H9 (cell line): ENCODE data around the gene SCN8A. TPM values are rescaled to one million over a fixed set of nuclear protein-coding genes. Genes with fewer than 3 reads are reported as not detected.

Experiments used
- DNase-seq: peaks from one replicate; pipeline ENCODE4 v3.0.0-alpha.2; 2017
- H2AFZ ChIP-seq: one replicate; pipeline ENCODE4 v1.6.1; 2013; ENCODE audit warnings: mild to moderate bottlenecking, low read length, control low read depth, moderate library complexity
- H2AK5ac ChIP-seq: 2 replicates; pipeline ENCODE4 v1.6.1; 2013; ENCODE audit warnings: low read length, control low read depth, mixed read lengths; ENCODE audit not compliant: insufficient read length
- H2BK120ac ChIP-seq: one replicate; pipeline ENCODE4 v1.6.1; 2013; ENCODE audit warnings: low read depth, mild to moderate bottlenecking, low read length, control low read depth, inconsistent platforms; ENCODE audit not compliant: poor library complexity, severe bottlenecking
- H2BK12ac ChIP-seq: 2 replicates; pipeline ENCODE4 v1.6.1; 2013; ENCODE audit warnings: low read length, control low read depth, mixed read lengths, low read depth; ENCODE audit not compliant: insufficient read length
- H2BK15ac ChIP-seq: 2 replicates; pipeline ENCODE4 v1.6.1; 2013; ENCODE audit warnings: low read depth, low read length, control low read depth
- H2BK20ac ChIP-seq: one replicate; pipeline ENCODE4 v1.6.1; 2013; ENCODE audit warnings: low read depth, mild to moderate bottlenecking, low read length, control low read depth, inconsistent platforms; ENCODE audit not compliant: poor library complexity, severe bottlenecking
- H2BK5ac ChIP-seq: 2 replicates; pipeline ENCODE4 v1.6.1; 2013; ENCODE audit warnings: low read length, control low read depth, mixed read lengths; ENCODE audit not compliant: insufficient read length
- H3K14ac ChIP-seq: 2 replicates; pipeline ENCODE4 v1.6.1; 2013; ENCODE audit warnings: low read length, control low read depth; ENCODE audit not compliant: insufficient read depth
- H3K18ac ChIP-seq: 2 replicates; pipeline ENCODE4 v1.6.1; 2013; ENCODE audit warnings: low read depth, mild to moderate bottlenecking, mixed read lengths, low read length, control low read depth; ENCODE audit not compliant: insufficient read length
- H3K23ac ChIP-seq: 2 replicates; pipeline ENCODE4 v1.6.1; 2013; ENCODE audit warnings: low read length, control low read depth, mixed read lengths, low read depth; ENCODE audit not compliant: insufficient read length
- H3K23me2 ChIP-seq: 2 replicates; pipeline ENCODE4 v1.6.1; 2013; ENCODE audit warnings: low read depth, mild to moderate bottlenecking, mixed read lengths, low read length, control low read depth; ENCODE audit not compliant: insufficient read length, poor library complexity, severe bottlenecking
- H3K27ac ChIP-seq: 2 replicates; pipeline ENCODE4 v1.5.1; 2013; ENCODE audit warnings: low read length, control low read depth, mixed read lengths, low read depth; ENCODE audit not compliant: insufficient read length
- H3K27me3 ChIP-seq: 2 replicates; pipeline ENCODE4 v1.6.1; 2013; ENCODE audit warnings: low read length, control low read depth, inconsistent platforms; ENCODE audit not compliant: insufficient read depth
- H3K4ac ChIP-seq: 2 replicates; pipeline ENCODE4 v1.6.1; 2013; ENCODE audit warnings: low read depth, mild to moderate bottlenecking, control low read depth, inconsistent platforms, low read length, moderate library complexity
- H3K4me1 ChIP-seq: 2 replicates; pipeline ENCODE4 v1.6.1; 2013; ENCODE audit warnings: low read length, control low read depth, inconsistent platforms; ENCODE audit not compliant: insufficient read depth
- H3K4me2 ChIP-seq: 2 replicates; pipeline ENCODE4 v1.6.1; 2013; ENCODE audit warnings: low read length, control low read depth, mixed read lengths; ENCODE audit not compliant: insufficient read length, insufficient read depth
- H3K56ac ChIP-seq: 2 replicates; pipeline ENCODE4 v1.6.1; 2013; ENCODE audit warnings: low read depth, mild to moderate bottlenecking, mixed read lengths, low read length, control low read depth; ENCODE audit not compliant: insufficient read length
- H3K79me1 ChIP-seq: 2 replicates; pipeline ENCODE4 v1.6.1; 2013; ENCODE audit warnings: low read depth, mild to moderate bottlenecking, moderate library complexity, low read length, control low read depth, inconsistent platforms; ENCODE audit not compliant: insufficient read depth, poor library complexity, severe bottlenecking
- H3K79me2 ChIP-seq: 2 replicates; pipeline ENCODE4 v1.6.1; 2013; ENCODE audit warnings: low read length, control low read depth, inconsistent platforms; ENCODE audit not compliant: insufficient read depth
- H3K9ac ChIP-seq: 2 replicates; pipeline ENCODE4 v1.6.1; 2013; ENCODE audit warnings: low read length, control low read depth, mixed read lengths; ENCODE audit not compliant: insufficient read length; ENCODE audit errors: extremely low read depth
- H3K9me3 ChIP-seq: one replicate; pipeline ENCODE4 v1.6.1; 2013; ENCODE audit warnings: low read depth, low read length, inconsistent platforms; ENCODE audit not compliant: control insufficient read depth
- H3T11ph ChIP-seq: one replicate; pipeline ENCODE4 v1.6.1; 2013; ENCODE audit warnings: mild to moderate bottlenecking, low read length, control low read depth, inconsistent platforms
- H4K20me1 ChIP-seq: one replicate; pipeline ENCODE4 v1.6.1; 2013; ENCODE audit not compliant: control insufficient read depth, insufficient read length, insufficient read depth
- H4K5ac ChIP-seq: 2 replicates; pipeline ENCODE4 v1.6.1; 2013; ENCODE audit warnings: low read depth, mild to moderate bottlenecking, mixed read lengths, low read length, control low read depth; ENCODE audit not compliant: insufficient read length
- H4K8ac ChIP-seq: replicated peaks from 2 replicates; pipeline ENCODE4 v1.6.1; 2013; ENCODE audit warnings: low read length, control low read depth, mixed read lengths, low read depth; ENCODE audit not compliant: insufficient read length
- H4K91ac ChIP-seq: 2 replicates; pipeline ENCODE4 v1.6.1; 2013; ENCODE audit warnings: low read depth, mild to moderate bottlenecking, moderate library complexity, mixed read lengths, low read length, control low read depth; ENCODE audit not compliant: insufficient read length
- H3K27ac Mint-ChIP-seq, 3 experiments: 2 replicates in 2 of 3; 3 replicates in 1 of 3; pipeline ENCODE4 v1.8.0; 2020 to 2021; ENCODE audit warnings: mixed read lengths in 3 of 3, mild to moderate bottlenecking in 1 of 3, moderate library complexity in 1 of 3
- H3K27me3 Mint-ChIP-seq: 2 replicates; pipeline ENCODE4 v1.8.0; 2021; ENCODE audit warnings: low read depth, mild to moderate bottlenecking, moderate library complexity, mixed read lengths
- H3K36me3 Mint-ChIP-seq, 3 experiments: 2 replicates in 2 of 3; 3 replicates in 1 of 3; pipeline ENCODE4 v1.8.0; 2020 to 2021; ENCODE audit warnings: low read depth in 3 of 3, mixed read lengths in 3 of 3; ENCODE audit not compliant: insufficient read depth in 1 of 3
- H3K4me1 Mint-ChIP-seq, 2 experiments: 2 replicates each; pipeline ENCODE4 v1.8.0; 2020; ENCODE audit warnings: mixed read lengths in 2 of 2
- H3K4me3 Mint-ChIP-seq, 2 experiments: 2 replicates in 1 of 2; 3 replicates in 1 of 2; pipeline ENCODE4 v1.8.0; 2020 to 2021; ENCODE audit warnings: mild to moderate bottlenecking in 2 of 2, mixed read lengths in 2 of 2, moderate library complexity in 1 of 2
- H3K9me3 Mint-ChIP-seq, 2 experiments: 2 replicates in 1 of 2; 3 replicates in 1 of 2; pipeline ENCODE4 v1.8.0; 2020; ENCODE audit warnings: mild to moderate bottlenecking in 2 of 2, mixed read lengths in 2 of 2, moderate library complexity in 1 of 2
- CTCF ChIP-seq: fragments of 200-600 bp; sonication (generic); conservative IDR thresholded peaks from 3 replicates; pipeline ENCODE4 v1.8.0; 2021; ENCODE audit warnings: antibody characterized with exemption, mild to moderate bottlenecking
- whole genome bisulfite sequencing: extraction: QIAGEN DNeasy Blood & Tissue Kit; methylation state at CpG from one replicate; pipeline ENCODE4 v1.1.7; 2013; ENCODE audit warnings: missing lambda C conversion rate, low lambda C conversion rate, mixed read lengths; ENCODE audit not compliant: insufficient read length; ENCODE audit errors: extremely low coverage; 5-methylcytosine and 5-hydroxymethylcytosine counted together
- total RNA-seq: library from RNA; stranded (reverse); gene quantifications from 2 replicates; pipeline ENCODE4 v1.2.1, GENCODE V29; 2021

Gene SCN8A
- total RNA-seq, 1 experiment from 2014 or later: 15.2 TPM

- H3K9me3 ChIP-seq: no peaks in the 10 kb centered on the region
- no peak for DNase-seq
- H3K27me3 ChIP-seq: no peaks in the 10 kb centered on the region
- no peak overlapping the region for H3K18ac ChIP-seq
- H3K27ac ChIP-seq: no peak overlapping the region
- no peak overlapping the region for H2BK20ac ChIP-seq
- no peak overlapping the region for H2BK12ac ChIP-seq
- H3K14ac ChIP-seq: no peak overlapping the region
- H3K23me2 ChIP-seq: no peaks in the 10 kb centered on the region
- H2BK120ac ChIP-seq: no peak overlapping the region
- H2AK5ac ChIP-seq: no peak overlapping the region
- Mint-ChIP-seq H3K36me3 (no peaks in the 10 kb centered on the region; a peak in 1 of 7 replicates), H3K9me3 (no peaks in the 10 kb centered on the region), H3K4me1 (peaks cover 35 to 36% of the 10 kb centered on the region in 2 experiments), H3K4me3 (no peak overlapping the region), H3K27ac (peak overlapping the region in 2 of 3 experiments; percentile 91 to 94; a peak in 4 of 7 replicates), H3K27me3 (no peaks in the 10 kb centered on the region)
- no peak overlapping the region for H3K4ac ChIP-seq
- H4K20me1 ChIP-seq: no peaks in the 10 kb centered on the region
- no peak overlapping the region for H2BK15ac ChIP-seq
- H4K8ac ChIP-seq: no peak overlapping the region
- no peak overlapping the region for H4K5ac ChIP-seq
- TF ChIP-seq CTCF: no peak
- no peaks in the 10 kb centered on the region for H3K4me1 ChIP-seq
- no CpG with 5 or more reads among the region's 1 CpG for WGBS
- H2AFZ ChIP-seq: no peak overlapping the region
- H3K23ac ChIP-seq: no peak overlapping the region
- H2BK5ac ChIP-seq: no peak overlapping the region
- no peak overlapping the region for H3K56ac ChIP-seq
- no peak overlapping the region for H3K4me2 ChIP-seq
- H3K79me2 ChIP-seq: peaks cover 6% of the 10 kb centered on the region; the same call in 1 of the 2 replicates
- H4K91ac ChIP-seq: no peak overlapping the region
- H3T11ph ChIP-seq: no peak overlapping the region
- no peak overlapping the region for H3K9ac ChIP-seq
- H3K79me1 ChIP-seq: peaks cover 8% of the 10 kb centered on the region
These were observed 31.5 kb downstream of the SCN8A start for GRCh38 chr12:51622564-51622963.
